Stimulated activated CD4-positive, alpha-beta T cell treated with anti-CD3 and anti-CD28 coated beads, Interleukin-1b, Interleukin-23, amount 100 ng/mL, for 24 hours (primary cell): ENCODE measurements around the gene AKR1C4.

Experiments used
- DNase-seq, 4 experiments: peaks; one replicate each; pipeline ENCODE4 v3.0.0-alpha.2; 2020; ENCODE audit warnings: low read depth in 4 of 4, low spot score in 1 of 4

Gene AKR1C4

DNA sequence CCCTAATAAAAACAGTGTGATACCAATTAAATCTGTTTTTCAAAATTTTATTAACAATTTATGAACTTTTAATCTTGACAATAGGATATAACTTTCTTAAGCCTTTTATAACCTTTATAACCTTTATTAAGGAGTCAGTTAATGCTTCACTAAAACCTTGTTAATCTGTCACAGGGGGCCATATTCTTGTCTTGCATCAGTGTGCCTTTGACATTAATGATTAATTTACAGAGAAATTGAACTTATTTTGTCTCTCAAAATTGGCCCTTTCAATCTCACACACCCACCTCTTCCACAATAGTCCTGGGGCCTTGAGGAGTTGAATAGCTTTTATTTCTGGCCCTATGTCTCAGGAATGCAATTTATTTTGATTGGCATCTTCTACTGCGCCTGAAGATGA, 68.5 kb downstream of the AKR1C4 start:
- DNase-seq, result no peak

DNA sequence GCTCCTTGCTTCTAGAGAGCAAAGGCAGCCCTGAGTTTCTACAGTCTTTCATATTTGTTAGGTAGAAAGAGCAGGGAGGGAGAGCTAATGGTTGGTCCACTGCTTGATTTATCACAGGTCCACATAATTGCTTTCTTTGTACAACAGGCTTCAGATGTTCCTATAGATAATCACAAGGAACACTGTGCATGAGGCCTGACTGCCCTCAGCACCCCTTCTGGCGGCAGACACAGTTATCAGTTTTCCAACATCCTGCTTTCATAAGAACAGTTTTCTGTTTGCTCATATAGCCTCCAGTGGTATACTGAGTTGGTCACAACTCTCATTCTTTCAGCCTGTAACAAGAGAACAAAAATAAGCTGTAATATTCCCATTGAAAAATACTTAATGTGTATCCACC, 69.7 kb downstream of the AKR1C4 start:
- DNase-seq, result no peak

DNA sequence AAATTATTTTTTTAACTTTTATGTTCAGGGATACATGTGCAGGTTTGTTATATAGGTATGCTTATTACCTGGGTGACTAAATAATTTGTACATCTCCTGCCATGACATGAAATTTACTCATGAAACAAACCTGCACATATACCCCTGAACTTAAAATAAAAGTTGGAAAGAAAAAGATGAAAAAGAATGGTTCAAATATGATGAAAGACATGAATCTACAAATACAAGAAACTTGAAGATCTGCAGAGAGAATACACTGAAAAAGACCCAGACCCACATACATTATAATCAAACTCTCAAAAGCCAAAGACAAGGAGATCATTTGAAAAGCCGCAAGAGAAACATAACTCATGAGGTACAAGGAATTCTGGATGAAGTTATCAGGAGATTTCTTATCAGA, 70.2 kb downstream of the AKR1C4 start:
- DNase-seq, result no peak

DNA sequence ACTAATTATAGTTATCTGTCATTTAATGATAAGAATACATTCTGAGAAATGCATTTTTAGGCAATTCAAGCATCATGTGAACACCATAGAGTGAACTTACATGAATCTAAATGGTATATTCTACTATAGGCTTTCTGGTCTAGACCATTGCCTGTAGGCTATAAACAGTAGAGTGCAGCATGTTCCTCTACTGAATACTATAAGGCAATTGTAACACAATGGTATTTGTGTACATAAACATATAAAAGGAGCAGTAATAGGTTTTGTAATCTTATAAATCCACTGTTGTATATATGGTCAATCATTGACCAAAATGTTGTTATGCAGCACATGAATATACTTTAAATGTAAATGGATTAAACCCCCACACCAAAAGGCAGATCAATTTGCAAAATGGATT, 71.6 kb downstream of the AKR1C4 start:
- no peak for DNase-seq
